Measurements from ENCODE around the gene CEP89.
"Not testable (repeated sequence)": the region's sequence is repeated elsewhere in the genome, so short reads cannot be mapped to it uniquely, and the experiment has no call there.

Gene CEP89

DNA sequence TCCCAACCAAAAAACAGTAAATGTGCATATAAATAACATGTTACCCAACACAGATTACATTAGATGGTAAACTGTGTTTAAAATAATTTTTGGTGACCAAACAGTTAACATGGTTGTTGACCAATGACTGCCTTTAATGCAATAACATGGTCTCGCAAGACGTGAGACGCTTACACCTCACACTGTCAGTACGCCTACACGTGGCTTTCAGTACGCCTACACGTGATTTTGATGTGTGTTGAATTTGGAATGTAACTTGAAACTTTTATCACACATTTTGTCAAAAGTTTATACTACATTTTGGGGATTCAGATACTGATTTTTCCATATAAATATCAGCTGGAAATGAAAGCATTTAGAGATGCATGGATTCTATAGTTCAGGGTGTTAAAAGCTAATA lies 134.2 kb downstream of the CEP89 start:
- peaks cover 7% of the 10 kb centered on the region; the same call in 1 of the 2 replicates for H3K9me3 ChIP-seq (ENCODE audit: control insufficient read depth, insufficient read depth, low read depth, low read length)
- H3K27me3 ChIP-seq (ENCODE audit: control insufficient read depth, insufficient read depth, low read length) = no peaks in the 10 kb centered on the region
- no peak overlapping the region for H3K9ac ChIP-seq (ENCODE audit: low read length)
- H3K4me1 ChIP-seq (ENCODE audit: control insufficient read depth, insufficient read depth, low read length) = no peaks in the 10 kb centered on the region
- no peaks in the 10 kb centered on the region for H3K36me3 ChIP-seq (ENCODE audit: control insufficient read depth, insufficient read depth, low read length)
- no peak overlapping the region for H3K4me3 ChIP-seq (ENCODE audit: low read depth, low read length)
- H3K27ac ChIP-seq (ENCODE audit: low read depth, low read length) = no peak overlapping the region

DNA sequence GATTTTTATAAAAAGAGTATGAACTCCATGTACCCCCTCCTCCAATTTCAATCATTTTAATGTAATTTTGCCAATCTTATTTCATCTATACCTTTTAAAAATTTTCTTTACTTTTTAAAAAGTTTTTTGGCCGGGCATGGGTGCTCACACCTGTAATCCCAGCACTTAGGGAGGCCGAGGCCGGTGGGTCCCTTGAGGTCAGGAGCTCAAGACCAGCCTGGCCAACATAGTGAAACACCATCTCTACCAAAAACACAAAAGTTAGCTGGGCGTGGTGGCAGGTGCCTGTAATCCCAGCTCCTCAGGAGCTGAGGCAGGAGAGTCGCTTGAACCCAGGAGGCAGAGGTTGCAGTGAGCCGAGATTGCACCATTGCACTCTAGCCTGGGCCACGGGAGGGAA lies 138.4 kb downstream of the CEP89 start:
- not testable (repeated sequence) for H3K9me3 ChIP-seq (ENCODE audit: control insufficient read depth, insufficient read depth, low read depth, low read length); H3K9ac ChIP-seq (ENCODE audit: low read length); H3K4me3 ChIP-seq (ENCODE audit: low read depth, low read length); H3K27me3 ChIP-seq (ENCODE audit: control insufficient read depth, insufficient read depth, low read length); H3K36me3 ChIP-seq (ENCODE audit: control insufficient read depth, insufficient read depth, low read length); H3K4me1 ChIP-seq (ENCODE audit: control insufficient read depth, insufficient read depth, low read length); H3K27ac ChIP-seq (ENCODE audit: low read depth, low read length)

DNA sequence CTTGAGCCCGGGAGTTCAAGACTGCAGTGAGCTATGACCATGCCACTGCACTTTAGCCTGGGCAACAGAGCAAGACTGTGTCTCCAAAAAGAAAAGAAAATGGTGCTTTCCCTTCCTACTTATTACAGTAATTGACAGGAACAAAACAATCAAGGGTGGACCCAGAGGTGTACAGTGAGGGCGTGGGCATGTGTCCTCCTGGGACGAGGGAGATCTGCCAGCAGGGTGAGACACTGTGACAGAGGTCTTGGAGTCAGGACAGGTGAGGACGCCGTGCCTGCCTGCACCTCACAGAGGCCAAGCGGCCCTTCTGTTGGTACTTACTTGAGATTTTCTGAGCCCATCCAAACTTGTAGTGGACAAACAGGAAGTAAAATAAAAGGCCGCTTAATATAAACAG lies 138.9 kb downstream of the CEP89 start:
- not testable (repeated sequence) for H3K9ac ChIP-seq (ENCODE audit: low read length); H3K4me1 ChIP-seq (ENCODE audit: control insufficient read depth, insufficient read depth, low read length); H3K36me3 ChIP-seq (ENCODE audit: control insufficient read depth, insufficient read depth, low read length); H3K27me3 ChIP-seq (ENCODE audit: control insufficient read depth, insufficient read depth, low read length); H3K4me3 ChIP-seq (ENCODE audit: low read depth, low read length); H3K9me3 ChIP-seq (ENCODE audit: control insufficient read depth, insufficient read depth, low read depth, low read length); H3K27ac ChIP-seq (ENCODE audit: low read depth, low read length)

DNA sequence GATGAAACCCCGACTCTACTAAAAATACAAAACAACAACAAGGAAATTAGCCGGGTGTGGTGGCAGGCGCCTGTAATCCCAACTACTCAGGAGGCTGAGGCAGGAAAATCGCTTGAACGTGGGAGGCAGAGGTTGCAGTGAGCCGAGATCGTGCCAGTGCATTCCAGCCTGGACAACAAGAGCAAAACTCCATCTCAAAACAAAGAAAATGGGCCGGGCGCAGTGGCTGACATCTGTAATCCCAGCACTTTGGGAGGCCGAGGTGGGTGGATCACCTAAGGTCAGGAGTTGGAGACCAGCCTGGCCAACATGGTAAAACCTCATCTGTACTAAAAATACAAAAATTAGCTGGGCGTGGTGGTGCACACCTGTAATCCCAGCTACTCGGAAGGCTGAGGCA lies 139.7 kb downstream of the CEP89 start:
- H3K4me1 ChIP-seq (ENCODE audit: control insufficient read depth, insufficient read depth, low read length); H3K4me3 ChIP-seq (ENCODE audit: low read depth, low read length); H3K36me3 ChIP-seq (ENCODE audit: control insufficient read depth, insufficient read depth, low read length); H3K27me3 ChIP-seq (ENCODE audit: control insufficient read depth, insufficient read depth, low read length); H3K27ac ChIP-seq (ENCODE audit: low read depth, low read length); H3K9me3 ChIP-seq (ENCODE audit: control insufficient read depth, insufficient read depth, low read depth, low read length); H3K9ac ChIP-seq (ENCODE audit: low read length): not testable (repeated sequence)

- Histone ChIP-seq H3K27ac (ENCODE audit: low read depth, low read length) (no peak overlapping the region), H3K4me3 (ENCODE audit: low read depth, low read length) (no peak overlapping the region), H3K9ac (ENCODE audit: low read length) (no peak overlapping the region), H3K4me1 (ENCODE audit: control insufficient read depth, insufficient read depth, low read length) (peaks cover 8% of the 10 kb centered on the region), H3K9me3 (ENCODE audit: control insufficient read depth, insufficient read depth, low read depth, low read length) (no peaks in the 10 kb centered on the region), H3K27me3 (ENCODE audit: control insufficient read depth, insufficient read depth, low read length) (no peaks in the 10 kb centered on the region), H3K36me3 (ENCODE audit: control insufficient read depth, insufficient read depth, low read length) (no peaks in the 10 kb centered on the region)
Observed at GRCh38 chr19:32831611-32832010, 140.1 kb downstream of the CEP89 start.

- Histone ChIP-seq H3K4me1 (ENCODE audit: control insufficient read depth, insufficient read depth, low read length) (peaks cover 8% of the 10 kb centered on the region), H3K27ac (ENCODE audit: low read depth, low read length) (no peak overlapping the region), H3K9ac (ENCODE audit: low read length) (no peak overlapping the region), H3K9me3 (ENCODE audit: control insufficient read depth, insufficient read depth, low read depth, low read length) (no peaks in the 10 kb centered on the region), H3K27me3 (ENCODE audit: control insufficient read depth, insufficient read depth, low read length) (no peaks in the 10 kb centered on the region), H3K36me3 (ENCODE audit: control insufficient read depth, insufficient read depth, low read length) (no peaks in the 10 kb centered on the region), H3K4me3 (ENCODE audit: low read depth, low read length) (no peak overlapping the region)
Observed at GRCh38 chr19:32830231-32831014, 141.3 kb downstream of the CEP89 start.

GRCh38 chr19:32829345-32829896 lies 142.3 kb downstream of the CEP89 start:
- no peaks in the 10 kb centered on the region for H3K9me3 ChIP-seq (ENCODE audit: control insufficient read depth, insufficient read depth, low read depth, low read length)
- peaks cover 18% of the 10 kb centered on the region for H3K4me1 ChIP-seq (ENCODE audit: control insufficient read depth, insufficient read depth, low read length)
- H3K27ac ChIP-seq (ENCODE audit: low read depth, low read length) = no peak overlapping the region
- no peak overlapping the region for H3K4me3 ChIP-seq (ENCODE audit: low read depth, low read length)
- no peaks in the 10 kb centered on the region for H3K27me3 ChIP-seq (ENCODE audit: control insufficient read depth, insufficient read depth, low read length)
- no peaks in the 10 kb centered on the region for H3K36me3 ChIP-seq (ENCODE audit: control insufficient read depth, insufficient read depth, low read length)
- H3K9ac ChIP-seq (ENCODE audit: low read length) = no peak overlapping the region

- Histone ChIP-seq H3K4me3 (ENCODE audit: low read depth, low read length) (no peak overlapping the region), H3K4me1 (ENCODE audit: control insufficient read depth, insufficient read depth, low read length) (peaks cover 22% of the 10 kb centered on the region), H3K36me3 (ENCODE audit: control insufficient read depth, insufficient read depth, low read length) (no peaks in the 10 kb centered on the region), H3K9me3 (ENCODE audit: control insufficient read depth, insufficient read depth, low read depth, low read length) (no peaks in the 10 kb centered on the region), H3K27ac (ENCODE audit: low read depth, low read length) (no peak overlapping the region), H3K27me3 (ENCODE audit: control insufficient read depth, insufficient read depth, low read length) (no peaks in the 10 kb centered on the region), H3K9ac (ENCODE audit: low read length) (no peak overlapping the region)
Observed at GRCh38 chr19:32828643-32829344, 143.0 kb downstream of the CEP89 start.

GRCh38 chr19:32828139-32828538 lies 143.6 kb downstream of the CEP89 start:
- no peak overlapping the region for H3K9ac ChIP-seq (ENCODE audit: low read length)
- no peak overlapping the region for H3K27ac ChIP-seq (ENCODE audit: low read depth, low read length)
- H3K9me3 ChIP-seq (ENCODE audit: control insufficient read depth, insufficient read depth, low read depth, low read length) = no peaks in the 10 kb centered on the region
- H3K4me3 ChIP-seq (ENCODE audit: low read depth, low read length) = no peak overlapping the region
- no peaks in the 10 kb centered on the region for H3K27me3 ChIP-seq (ENCODE audit: control insufficient read depth, insufficient read depth, low read length)
- H3K4me1 ChIP-seq (ENCODE audit: control insufficient read depth, insufficient read depth, low read length) = peaks cover 22% of the 10 kb centered on the region
- no peaks in the 10 kb centered on the region for H3K36me3 ChIP-seq (ENCODE audit: control insufficient read depth, insufficient read depth, low read length)
